ENCODE measurements around the gene SHISA7. TPM values are rescaled to one million over a fixed set of nuclear protein-coding genes. Genes with fewer than 3 reads are reported as not detected.
A peak's percentile ranks its signal among the peaks of the same experiment; 100 is the strongest.

SHISA7 gene
- not detected for total RNA-seq

GRCh38 chr19:55443045-55443823 is at the start of gene SHISA7:
Gene SHISA7 (minus strand): TSS chr19:55443300. CDS start chr19:55442863, 437 bp downstream.
- no peak for TF ChIP-seq POLR2A (IDR thresholded peaks at IDR 0.05)
- no peak for TF ChIP-seq CTCF (IDR thresholded peaks at IDR 0.05)
- Histone ChIP-seq H3K27me3 (peaks cover 15 to 44% of the 10 kb centered on the region in 2 donors), H3K27ac (no peak within 1 kb of the TSS), H3K36me3 (no peaks in the 10 kb centered on the region), H3K4me1 (no peaks in the 10 kb centered on the region), H3K4me3 (no peak within 1 kb of the TSS), H3K9me3 (no peaks in the 10 kb centered on the region)
- no peak for DNase-seq
- intact Hi-C loops (cut with DNase I; ENCODE audit: low total_unique reads), result no loop called here

- Histone ChIP-seq H3K36me3 (no peaks in the 10 kb centered on the region), H3K4me1 (peaks cover under 1 to 8% of the 10 kb centered on the region in 2 donors), H3K27ac (peak overlapping the region; percentile 96 to 99), H3K27me3 (no peaks in the 10 kb centered on the region), H3K4me3 (no peak overlapping the region), H3K9me3 (no peaks in the 10 kb centered on the region)
- TF ChIP-seq POLR2A (IDR thresholded peaks at IDR 0.05), result no peak
- no peak for TF ChIP-seq CTCF (IDR thresholded peaks at IDR 0.05)
- intact Hi-C loops (cut with DNase I; ENCODE audit: low total_unique reads), result no loop called here
- DNase-seq, result peak; percentile 47 to 54
These were observed 49.4 kb upstream of the SHISA7 start for GRCh38 chr19:55492362-55492944.

GRCh38 chr19:55491546-55492360 is 48.7 kb upstream of the SHISA7 start:
- Histone ChIP-seq H3K4me3 (no peak overlapping the region), H3K9me3 (no peaks in the 10 kb centered on the region), H3K4me1 (peaks cover 8% of the 10 kb centered on the region in 2 donors), H3K27me3 (no peaks in the 10 kb centered on the region), H3K27ac (peak overlapping the region; percentile 96 to 99), H3K36me3 (no peaks in the 10 kb centered on the region)
- intact Hi-C loops (cut with DNase I; ENCODE audit: low total_unique reads), result no loop called here
- DNase-seq, result peak; percentile 67 to 69
- TF ChIP-seq CTCF (IDR thresholded peaks at IDR 0.05) (no peak), POLR2A (IDR thresholded peaks at IDR 0.05) (no peak)

GRCh38 chr19:55490478-55491432 is 47.7 kb upstream of the SHISA7 start:
- Histone ChIP-seq H3K36me3 (no peaks in the 10 kb centered on the region), H3K4me3 (no peak overlapping the region), H3K27ac (peak overlapping the region; percentile 96 to 99), H3K4me1 (peaks cover 8 to 16% of the 10 kb centered on the region in 2 donors), H3K27me3 (no peaks in the 10 kb centered on the region), H3K9me3 (no peaks in the 10 kb centered on the region)
- intact Hi-C loops (cut with DNase I; ENCODE audit: low total_unique reads), result no loop called here
- peak; percentile 50 to 58 for DNase-seq
- TF ChIP-seq CTCF (IDR thresholded peaks at IDR 0.05) (no peak), POLR2A (IDR thresholded peaks at IDR 0.05) (no peak)

Measured in uterus (tissue), 4 donors.